Stomach (tissue), 4 donors: ENCODE measurements around the gene PNKP.

Source experiments
- CTCF ChIP-seq, 7 experiments: fragments of 450-650 bp in 4 of 7; fragments of 200-600 bp in 3 of 7; sonication (generic) in 3 of 7; IDR thresholded peaks; one replicate each; pipeline ENCODE4 v1.5.1; 2016 to 2019; ENCODE audit warnings: antibody characterized with exemption in 7 of 7, control low read depth in 2 of 7, mild to moderate bottlenecking in 1 of 7
- POLR2A ChIP-seq, 4 donors: fragments of 450-650 bp; IDR thresholded peaks; one replicate each; pipeline ENCODE4 v1.6.1; 2016; ENCODE audit warnings: antibody characterized with exemption in 4 of 4, control low read depth in 2 of 4, mild to moderate bottlenecking in 1 of 4, moderate library complexity in 1 of 4

GRCh38 chr19:49814010-49814409 is 53.4 kb downstream of the PNKP start:
- no peak for TF ChIP-seq CTCF (IDR thresholded peaks at IDR 0.05)
- no peak for TF ChIP-seq POLR2A (IDR thresholded peaks at IDR 0.05)
